K562 (cell line): ENCODE data around the gene GMPR. TPM values are rescaled to one million over a fixed set of nuclear protein-coding genes. Genes with fewer than 3 reads are reported as not detected.

ENCODE experiments used
- BCOR ChIP-seq: fragments of 450-650 bp; IDR thresholded peaks from 2 replicates; pipeline ENCODE4 v1.6.1; 2016
- CBX2 ChIP-seq: fragments of 200-600 bp; sonication (generic); IDR thresholded peaks from one replicate; pipeline ENCODE4 v1.6.1; 2012; ENCODE audit warnings: mild to moderate bottlenecking, low read length, inconsistent platforms; ENCODE audit not compliant: insufficient read depth, poor library complexity, severe bottlenecking
- CBX5 ChIP-seq: IDR thresholded peaks from 2 replicates; pipeline ENCODE4 v1.6.1; 2014; ENCODE audit warnings: low read depth, borderline replicate concordance
- CREB1 ChIP-seq, 2 experiments: sonication (generic) in 1 of 2; formaldehyde crosslinking in 1 of 2; IDR thresholded peaks; 2 replicates each; pipeline versions ENCODE4 v1.6.1 to v1.8.0; 2012 to 2022; ENCODE audit warnings: inconsistent platforms in 1 of 2, mild to moderate bottlenecking in 1 of 2, missing genetic modification reagents in 1 of 2, moderate library complexity in 1 of 2
- DMBX1 ChIP-seq: fragments of 250-450 bp; sonication (Bioruptor Pico); IDR thresholded peaks from 2 replicates; pipeline ENCODE4 v1.8.0; 2022; ENCODE audit warnings: inconsistent platforms, mild to moderate bottlenecking, moderate library complexity, borderline replicate concordance
- EHMT2 ChIP-seq: fragments of 450-650 bp; IDR thresholded peaks from 2 replicates; pipeline ENCODE4 v1.6.1; 2018; ENCODE audit warnings: antibody characterized with exemption
- HEY1 ChIP-seq: fragments of 250-450 bp; sonication (Bioruptor Pico); IDR thresholded peaks from 2 replicates; pipeline ENCODE4 v1.5.0; 2020; ENCODE audit warnings: mild to moderate bottlenecking, moderate library complexity, borderline replicate concordance
- IRF2 ChIP-seq: sonication (generic); formaldehyde crosslinking; IDR thresholded peaks from 2 replicates; pipeline ENCODE4 v1.8.1; 2022; ENCODE audit warnings: mild to moderate bottlenecking, missing genetic modification reagents
- KLF10 ChIP-seq: fragments of 250-450 bp; sonication (Bioruptor Pico); IDR thresholded peaks from 2 replicates; pipeline ENCODE4 v1.6.1; 2021; ENCODE audit warnings: matching md5 sums
- KLF16 ChIP-seq: IDR thresholded peaks from 2 replicates; pipeline ENCODE4 v1.6.1; 2016; ENCODE audit warnings: antibody characterized with exemption
- MCM7 ChIP-seq, 2 experiments: fragments of 450-650 bp; IDR thresholded peaks; 2 replicates each; pipeline ENCODE4 v1.6.1; 2016 to 2018
- NR2C1 ChIP-seq, 2 experiments: fragments of 450-650 bp; IDR thresholded peaks; 2 replicates each; pipeline ENCODE4 v1.6.1; 2017; ENCODE audit warnings: mild to moderate bottlenecking in 2 of 2, antibody characterized with exemption in 1 of 2, inconsistent platforms in 1 of 2, missing compliant biosample characterization in 1 of 2, missing genetic modification characterization in 1 of 2
- NRF1 ChIP-seq, 2 experiments: fragments of 450-650 bp; IDR thresholded peaks in 1 of 2; conservative IDR thresholded peaks in 1 of 2; 2 replicates each; pipeline ENCODE4 v1.6.1; 2014; ENCODE audit warnings: mild to moderate bottlenecking in 2 of 2
- PCBP2 ChIP-seq: fragments of 200-400 bp; formaldehyde crosslinking; IDR thresholded peaks from 2 replicates; pipeline ENCODE4 v1.6.1; 2018; ENCODE audit warnings: low read length, low read depth, mild to moderate bottlenecking, moderate library complexity; ENCODE audit not compliant: poor library complexity, severe bottlenecking
- POLR2AphosphoS2 ChIP-seq: IDR thresholded peaks from 2 replicates; pipeline ENCODE4 v1.6.1; 2012; ENCODE audit warnings: low read length, improper control_type of control experiment
- SRSF1 ChIP-seq: fragments of 200-400 bp; formaldehyde crosslinking; IDR thresholded peaks from 2 replicates; pipeline ENCODE4 v1.6.1; 2017; ENCODE audit warnings: mild to moderate bottlenecking, low read depth, low read length, moderate library complexity
- ZNF146 ChIP-seq: IDR thresholded peaks from one replicate; pipeline ENCODE4 v1.6.1; 2018; ENCODE audit warnings: missing compliant biosample characterization; ENCODE audit not compliant: unreplicated experiment
- ZNF717 ChIP-seq: fragments of 250-450 bp; sonication (Bioruptor Pico); IDR thresholded peaks from 2 replicates; pipeline ENCODE4 v1.5.0; 2021
- ZNF77 ChIP-seq: fragments of 250-450 bp; sonication (Bioruptor Pico); IDR thresholded peaks from 2 replicates; pipeline ENCODE4 v1.5.0; 2020
- polyA plus RNA-seq, 8 experiments: library from polyadenylated mRNA; depleted of rRNA in 4 of 8; stranded (reverse) in 5 of 8; unstranded in 3 of 8; fragments of >200 nt; fragmentation: Nextera tagmentation in 2 of 8; fragmentation: Illumina TruSeq in 1 of 8; extraction: Ambion mirVana in 2 of 8; extraction: Trizol in 1 of 8; gene quantifications; 2 replicates each; pipeline versions ENCODE4 v1.2.1 to v1.2.3, GENCODE V29; 2011 to 2014; ENCODE audit warnings: inconsistent platforms in 1 of 8, missing spikeins in 1 of 8
- total RNA-seq, 7 experiments: library from RNA; depleted of rRNA in 6 of 7; stranded (reverse); fragments of >200 nt in 6 of 7; fragmentation: Illumina TruSeq in 2 of 7; extraction: Trizol in 2 of 7; gene quantifications; 2 replicates each; pipeline versions ENCODE4 v1.2.1 to v1.2.3, GENCODE V29; 2011 to 2021; ENCODE audit warnings: low replicate concordance in 1 of 7
- TF ChIP-seq, protein P1 (sequence below): sonication (generic); formaldehyde crosslinking; IDR thresholded peaks from 2 replicates; pipeline ENCODE4 v1.8.1; 2022; ENCODE audit warnings: missing genetic modification reagents
- TF ChIP-seq, protein P2 (sequence below): fragments of 250-450 bp; sonication (Bioruptor Pico); IDR thresholded peaks from 2 replicates; pipeline ENCODE4 v1.4.0; 2020; ENCODE audit warnings: mild to moderate bottlenecking, moderate library complexity
- TF ChIP-seq, protein P3 (sequence below): sonication (generic); formaldehyde crosslinking; IDR thresholded peaks from 2 replicates; pipeline ENCODE4 v1.8.1; 2023; ENCODE audit warnings: mild to moderate bottlenecking, missing genetic modification reagents

Gene GMPR
- total and polyA plus RNA-seq, 9 of the 15 experiments (the other 6 are each of a cell fraction or from before 2014, with no cell fraction given), result 34.6 to 83.7 (median 49.8) TPM

DNA sequence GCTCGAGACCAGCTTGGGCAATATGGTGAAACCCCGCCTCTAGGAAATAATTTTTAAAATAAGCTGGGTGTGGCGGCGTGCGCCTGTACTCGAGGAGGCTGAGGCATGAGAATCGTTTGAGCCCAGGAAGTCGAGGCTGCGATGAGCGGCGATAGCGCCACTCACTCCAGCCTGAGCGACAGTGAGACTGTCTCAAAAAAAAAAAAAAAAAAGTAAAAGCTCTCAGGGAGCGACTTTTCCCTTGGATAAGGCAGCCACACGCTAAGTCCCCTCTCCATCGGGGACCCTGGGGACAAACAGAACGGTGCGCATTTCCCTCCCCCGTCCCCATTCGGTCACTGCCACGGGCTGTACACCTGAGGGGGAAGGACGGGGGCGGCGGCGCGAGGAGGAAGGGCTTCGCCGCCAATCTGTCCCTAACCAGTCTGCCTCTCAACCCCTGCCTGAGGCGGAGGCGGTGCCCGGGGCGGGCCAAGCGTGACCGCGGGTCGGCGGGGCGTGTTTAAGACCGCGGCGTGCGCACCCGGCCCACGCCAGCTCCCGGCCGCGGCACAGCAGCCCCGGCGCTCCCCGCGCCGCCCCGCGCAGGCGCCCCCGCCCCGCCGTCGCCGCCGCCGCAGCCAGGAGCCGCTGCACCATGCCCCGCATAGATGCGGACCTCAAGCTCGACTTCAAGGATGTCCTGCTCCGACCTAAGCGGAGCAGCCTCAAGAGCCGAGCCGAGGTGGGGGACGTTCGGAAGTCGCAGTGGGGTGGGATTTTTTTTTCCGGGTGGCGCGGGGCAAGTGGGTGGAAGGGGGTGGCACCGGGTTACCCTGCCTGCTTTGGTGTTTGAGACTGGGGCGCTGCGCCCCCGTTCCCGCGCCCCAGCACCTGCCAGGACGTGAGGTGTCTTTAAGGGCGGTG is at the start of gene GMPR (continued):
- TF ChIP-seq, protein P1, sequence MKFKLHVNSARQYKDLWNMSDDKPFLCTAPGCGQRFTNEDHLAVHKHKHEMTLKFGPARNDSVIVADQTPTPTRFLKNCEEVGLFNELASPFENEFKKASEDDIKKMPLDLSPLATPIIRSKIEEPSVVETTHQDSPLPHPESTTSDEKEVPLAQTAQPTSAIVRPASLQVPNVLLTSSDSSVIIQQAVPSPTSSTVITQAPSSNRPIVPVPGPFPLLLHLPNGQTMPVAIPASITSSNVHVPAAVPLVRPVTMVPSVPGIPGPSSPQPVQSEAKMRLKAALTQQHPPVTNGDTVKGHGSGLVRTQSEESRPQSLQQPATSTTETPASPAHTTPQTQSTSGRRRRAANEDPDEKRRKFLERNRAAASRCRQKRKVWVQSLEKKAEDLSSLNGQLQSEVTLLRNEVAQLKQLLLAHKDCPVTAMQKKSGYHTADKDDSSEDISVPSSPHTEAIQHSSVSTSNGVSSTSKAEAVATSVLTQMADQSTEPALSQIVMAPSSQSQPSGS, result no peak
- TF ChIP-seq CBX5, result 0 out of 2 replicates have a peak, but pooled peaks have one; percentile 11
- no peak for TF ChIP-seq EHMT2
- TF ChIP-seq, protein P2, sequence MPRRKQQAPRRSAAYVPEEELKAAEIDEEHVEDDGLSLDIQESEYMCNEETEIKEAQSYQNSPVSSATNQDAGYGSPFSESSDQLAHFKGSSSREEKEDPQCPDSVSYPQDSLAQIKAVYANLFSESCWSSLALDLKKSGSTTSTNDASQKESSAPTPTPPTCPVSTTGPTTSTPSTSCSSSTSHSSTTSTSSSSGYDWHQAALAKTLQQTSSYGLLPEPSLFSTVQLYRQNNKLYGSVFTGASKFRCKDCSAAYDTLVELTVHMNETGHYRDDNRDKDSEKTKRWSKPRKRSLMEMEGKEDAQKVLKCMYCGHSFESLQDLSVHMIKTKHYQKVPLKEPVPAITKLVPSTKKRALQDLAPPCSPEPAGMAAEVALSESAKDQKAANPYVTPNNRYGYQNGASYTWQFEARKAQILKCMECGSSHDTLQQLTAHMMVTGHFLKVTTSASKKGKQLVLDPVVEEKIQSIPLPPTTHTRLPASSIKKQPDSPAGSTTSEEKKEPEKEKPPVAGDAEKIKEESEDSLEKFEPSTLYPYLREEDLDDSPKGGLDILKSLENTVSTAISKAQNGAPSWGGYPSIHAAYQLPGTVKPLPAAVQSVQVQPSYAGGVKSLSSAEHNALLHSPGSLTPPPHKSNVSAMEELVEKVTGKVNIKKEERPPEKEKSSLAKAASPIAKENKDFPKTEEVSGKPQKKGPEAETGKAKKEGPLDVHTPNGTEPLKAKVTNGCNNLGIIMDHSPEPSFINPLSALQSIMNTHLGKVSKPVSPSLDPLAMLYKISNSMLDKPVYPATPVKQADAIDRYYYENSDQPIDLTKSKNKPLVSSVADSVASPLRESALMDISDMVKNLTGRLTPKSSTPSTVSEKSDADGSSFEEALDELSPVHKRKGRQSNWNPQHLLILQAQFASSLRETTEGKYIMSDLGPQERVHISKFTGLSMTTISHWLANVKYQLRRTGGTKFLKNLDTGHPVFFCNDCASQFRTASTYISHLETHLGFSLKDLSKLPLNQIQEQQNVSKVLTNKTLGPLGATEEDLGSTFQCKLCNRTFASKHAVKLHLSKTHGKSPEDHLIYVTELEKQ (CRISPR knock-in tag), result no peak
- no peak for TF ChIP-seq ZNF717
- TF ChIP-seq, protein P3, sequence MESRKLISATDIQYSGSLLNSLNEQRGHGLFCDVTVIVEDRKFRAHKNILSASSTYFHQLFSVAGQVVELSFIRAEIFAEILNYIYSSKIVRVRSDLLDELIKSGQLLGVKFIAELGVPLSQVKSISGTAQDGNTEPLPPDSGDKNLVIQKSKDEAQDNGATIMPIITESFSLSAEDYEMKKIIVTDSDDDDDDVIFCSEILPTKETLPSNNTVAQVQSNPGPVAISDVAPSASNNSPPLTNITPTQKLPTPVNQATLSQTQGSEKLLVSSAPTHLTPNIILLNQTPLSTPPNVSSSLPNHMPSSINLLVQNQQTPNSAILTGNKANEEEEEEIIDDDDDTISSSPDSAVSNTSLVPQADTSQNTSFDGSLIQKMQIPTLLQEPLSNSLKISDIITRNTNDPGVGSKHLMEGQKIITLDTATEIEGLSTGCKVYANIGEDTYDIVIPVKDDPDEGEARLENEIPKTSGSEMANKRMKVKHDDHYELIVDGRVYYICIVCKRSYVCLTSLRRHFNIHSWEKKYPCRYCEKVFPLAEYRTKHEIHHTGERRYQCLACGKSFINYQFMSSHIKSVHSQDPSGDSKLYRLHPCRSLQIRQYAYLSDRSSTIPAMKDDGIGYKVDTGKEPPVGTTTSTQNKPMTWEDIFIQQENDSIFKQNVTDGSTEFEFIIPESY, result no peak
- TF ChIP-seq CREB1 (IDR thresholded peaks at IDR 0.05), result no peak
- 0 out of 2 replicates have a peak, but pooled peaks have one; percentile 4 for TF ChIP-seq CREB1 (CRISPR knock-in tag; IDR thresholded peaks at IDR 0.05)
- peak; percentile 86 to 88 for TF ChIP-seq NRF1 (conservative IDR thresholded peaks at IDR 0.05 in 1 of 2, IDR thresholded peaks at IDR 0.05 in 1 of 2)
- no peak for TF ChIP-seq ZNF77
- no peak for TF ChIP-seq IRF2
- TF ChIP-seq CBX2, result no peak
- TF ChIP-seq SRSF1, result no peak
- TF ChIP-seq DMBX1 (CRISPR knock-in tag), result peak; percentile 50; the same call in 1 of the 2 replicates
- TF ChIP-seq HEY1 (CRISPR knock-in tag), result no peak
- TF ChIP-seq NR2C1 (IDR thresholded peaks at IDR 0.05), result no peak
- TF ChIP-seq NR2C1 (tag; IDR thresholded peaks at IDR 0.05), result no peak
- no peak for TF ChIP-seq PCBP2
- no peak for TF ChIP-seq POLR2AphosphoS2
- TF ChIP-seq BCOR, result peak; percentile 92
- TF ChIP-seq KLF10 (CRISPR knock-in tag), result no peak
- no peak for TF ChIP-seq MCM7 (IDR thresholded peaks at IDR 0.05)
- no peak for TF ChIP-seq ZNF146
- no peak for TF ChIP-seq KLF16
